GM19324 (cell line): ENCODE measurements around the gene LMAN2.
"Not testable (repeated sequence)": the region's sequence is repeated elsewhere in the genome, so short reads cannot be mapped to it uniquely, and the experiment has no call there.

ENCODE experiments used
- ATAC-seq: cut with Tn5 transposase; IDR thresholded peaks from one replicate; pipeline ENCODE4 v1.9.1; 2021; ENCODE audit warnings: mild to moderate bottlenecking, moderate library complexity; ENCODE audit not compliant: unreplicated experiment, low FRiP score

LMAN2 gene

DNA sequence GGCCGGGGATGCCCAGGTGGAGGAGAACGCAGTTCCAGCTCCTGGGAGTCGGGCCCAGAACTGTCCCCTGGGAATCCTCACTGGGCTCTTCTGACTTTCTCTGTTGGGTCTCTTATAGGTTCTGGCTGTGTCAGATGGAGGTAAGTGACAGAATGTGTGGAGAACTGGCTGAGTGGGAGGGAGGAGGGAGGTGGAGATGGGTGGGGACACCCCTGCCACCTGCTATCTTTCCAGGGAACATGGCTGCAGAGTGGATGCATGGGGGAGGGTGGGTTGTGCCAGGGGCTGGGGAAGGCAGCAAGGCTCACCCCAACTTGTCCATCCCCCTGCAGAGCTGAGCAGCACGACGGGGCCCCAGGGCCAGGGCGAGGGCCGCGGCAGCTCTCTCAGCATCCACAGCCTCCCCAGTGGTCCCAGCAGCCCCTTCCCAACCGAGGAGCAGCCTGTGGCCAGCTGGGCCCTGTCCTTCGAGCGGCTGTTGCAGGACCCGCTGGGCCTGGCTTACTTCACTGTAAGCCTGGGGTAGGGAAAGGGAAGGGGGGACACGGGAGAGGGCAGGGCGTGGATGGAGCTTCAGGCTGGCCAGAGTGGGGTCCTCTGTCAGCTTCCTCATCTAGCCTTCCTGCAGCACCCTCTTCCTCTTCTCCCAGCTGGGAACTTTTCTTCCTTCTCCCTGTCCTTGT is 14.5 kb upstream of the LMAN2 start:
- no peak for ATAC-seq

GRCh38 chr5:177364159-177364962 is 12.9 kb upstream of the LMAN2 start:
- no peak for ATAC-seq

- no peak for ATAC-seq
Measured at GRCh38 chr5:177363565-177363964, 12.1 kb upstream of the LMAN2 start.

- no peak for ATAC-seq
Measured at GRCh38 chr5:177362610-177363507, 11.4 kb upstream of the LMAN2 start.

GRCh38 chr5:177362292-177362609 is 10.8 kb upstream of the LMAN2 start:
- ATAC-seq, result no peak

DNA sequence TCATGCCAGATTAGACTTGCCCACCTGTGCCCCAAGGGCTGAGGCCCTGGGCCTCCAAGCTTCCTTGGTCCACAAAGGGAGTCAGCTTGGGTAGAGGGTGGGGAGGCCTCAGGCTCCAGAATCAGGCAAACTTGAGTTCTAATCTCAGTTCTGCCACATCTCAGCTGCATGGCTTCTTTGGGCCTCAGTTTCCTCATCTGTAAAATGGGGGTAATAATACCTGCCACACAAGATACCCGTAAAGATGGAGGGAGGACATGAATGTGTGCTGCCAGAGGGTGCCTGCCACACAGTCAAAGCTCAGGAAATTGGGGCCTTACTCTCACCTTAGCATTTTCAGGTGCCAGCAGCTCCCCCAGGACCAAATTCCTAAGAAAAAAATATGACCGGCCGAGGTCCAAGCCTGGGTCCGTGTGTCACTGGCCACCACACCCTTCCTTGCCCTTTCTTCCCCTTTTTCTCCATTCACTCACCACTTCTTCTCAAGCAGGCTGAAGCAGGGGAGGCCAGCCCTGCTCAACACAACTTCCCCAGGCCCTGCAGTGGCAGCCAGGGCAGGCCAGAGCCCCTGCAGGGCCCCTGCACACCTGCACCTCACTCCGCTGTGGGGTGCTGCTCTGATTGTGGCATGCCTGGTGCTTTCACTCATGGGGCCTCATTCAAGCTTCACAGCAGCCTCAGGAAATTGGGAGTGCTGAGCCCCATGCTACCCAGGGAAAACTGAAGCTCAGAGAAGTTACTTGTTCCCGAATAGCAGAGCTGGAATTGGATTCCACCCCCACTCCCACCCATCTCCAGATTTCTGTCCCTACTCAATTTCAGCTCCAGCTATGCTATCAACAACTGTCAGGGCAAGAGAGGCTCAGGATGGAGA is 10.2 kb upstream of the LMAN2 start:
- ATAC-seq, result no peak

GRCh38 chr5:177360740-177361139 is 9.3 kb upstream of the LMAN2 start:
- not testable (repeated sequence) for ATAC-seq

- ATAC-seq, result no peak
Measured at GRCh38 chr5:177359860-177360259, 8.4 kb upstream of the LMAN2 start.

DNA sequence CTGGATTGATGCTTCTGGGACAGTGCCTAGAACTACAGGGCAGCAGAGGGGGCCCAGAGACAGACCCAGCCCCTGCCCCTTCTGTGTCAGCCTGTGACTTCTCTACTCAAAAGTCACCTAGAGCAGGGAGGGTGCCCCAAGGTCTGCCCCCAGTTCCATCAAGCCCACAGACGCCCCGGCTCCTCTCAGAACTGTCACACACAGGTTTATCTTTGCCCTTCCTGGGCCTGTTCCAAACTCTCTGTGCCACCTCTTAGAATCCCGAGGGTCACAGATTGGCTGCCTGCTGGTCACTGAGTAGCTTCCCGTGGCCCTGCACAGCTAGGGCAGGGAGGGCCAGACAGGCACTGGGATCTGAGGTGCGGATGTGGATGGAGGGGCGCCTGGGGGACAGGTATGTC is 8.0 kb upstream of the LMAN2 start:
- ATAC-seq, result no peak

GRCh38 chr5:177358370-177358819 is 6.9 kb upstream of the LMAN2 start:
- ATAC-seq, result no peak

GRCh38 chr5:177357459-177358351 is 6.2 kb upstream of the LMAN2 start, which contains the start of gene RGS14:
Gene RGS14, plus strand, starts transcription at chr5:177357924. Its CDS starts 101 bp downstream, at chr5:177358025.
- ATAC-seq, result peak; percentile 85

DNA sequence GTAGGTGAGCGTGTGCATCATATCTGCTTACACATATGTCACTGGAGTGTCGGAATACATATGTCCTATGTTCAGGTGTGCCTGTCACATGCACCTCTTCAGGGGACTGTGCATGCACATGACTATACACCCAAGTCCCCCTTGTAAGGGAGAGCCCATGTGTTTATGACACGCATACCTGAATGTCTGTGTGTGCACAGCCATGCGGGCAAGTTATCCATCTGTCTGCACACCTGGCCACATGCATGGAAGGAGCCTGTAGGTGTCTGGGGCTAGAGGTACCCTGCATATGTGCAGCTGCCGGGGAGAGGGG is 5.6 kb upstream of the LMAN2 start:
- no peak for ATAC-seq

DNA sequence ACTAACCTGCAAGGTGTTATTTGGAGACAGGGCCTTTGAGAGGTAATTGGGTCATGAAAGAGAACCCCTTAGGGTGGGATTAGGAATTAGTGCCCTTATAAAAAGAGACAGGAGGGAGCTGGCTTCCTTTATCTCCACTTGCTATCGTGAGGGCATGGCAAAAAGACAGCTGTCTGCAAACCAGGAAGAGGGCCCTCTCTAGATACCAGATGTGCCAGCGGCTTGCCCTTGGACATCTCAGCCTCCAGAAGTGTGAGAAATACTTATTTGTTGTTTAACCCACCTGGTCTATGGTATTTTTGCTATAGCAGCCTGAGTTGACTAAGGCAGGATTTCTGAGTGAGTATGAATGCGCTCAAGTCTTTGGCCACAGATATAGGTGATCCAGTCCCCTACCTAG is 5.3 kb upstream of the LMAN2 start:
- ATAC-seq, result no peak

- no peak for ATAC-seq
Measured at GRCh38 chr5:177355868-177356168, 4.3 kb upstream of the LMAN2 start.

GRCh38 chr5:177355162-177355867 is 3.8 kb upstream of the LMAN2 start:
- ATAC-seq, result no peak

GRCh38 chr5:177354711-177355110 is 3.2 kb upstream of the LMAN2 start:
- ATAC-seq, result no peak

DNA sequence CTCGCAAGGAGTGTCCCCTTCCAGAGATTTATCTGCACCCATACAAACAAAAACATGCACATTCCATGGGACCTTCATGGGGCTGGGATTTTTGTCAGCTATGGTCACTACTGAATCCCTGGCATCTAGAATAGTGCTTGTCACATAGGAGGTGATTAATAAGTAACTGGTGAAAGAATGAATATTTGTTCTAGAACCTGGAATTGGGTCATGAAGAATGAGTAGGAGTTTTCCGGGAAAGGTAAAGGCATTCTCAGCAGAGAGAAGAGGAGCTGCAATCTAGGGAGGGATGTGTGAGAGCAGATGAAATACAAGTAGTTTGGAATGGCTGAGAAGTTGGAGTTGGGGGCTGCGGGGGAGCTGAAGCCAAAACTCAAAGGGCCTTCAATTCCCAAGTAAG is 2.8 kb upstream of the LMAN2 start:
- no peak for ATAC-seq

- no peak for ATAC-seq
Measured at GRCh38 chr5:177353093-177353492, 1.6 kb upstream of the LMAN2 start.
